Liver (tissue), 9 donors: ENCODE results near the gene TOMM5. TPM values are rescaled to one million over a fixed set of nuclear protein-coding genes. Genes with fewer than 3 reads are reported as not detected.

ENCODE experiments used
- DNase-seq: peaks from one replicate; pipeline ENCODE4 v3.0.0-alpha.2; 2017; ENCODE audit warnings: low spot score
- H3K27ac ChIP-seq, 2 donors: one replicate each; pipeline ENCODE4 v1.7.0; 2013; ENCODE audit warnings: inconsistent platforms in 2 of 2, low read length in 2 of 2, control low read depth in 1 of 2, low read depth in 1 of 2, mild to moderate bottlenecking in 1 of 2
- H3K27me3 ChIP-seq, 4 donors: one replicate each; pipeline versions ENCODE4 v1.6.1 to v1.7.0; 2013; ENCODE audit warnings: low read length in 3 of 4, inconsistent platforms in 1 of 4, mild to moderate bottlenecking in 1 of 4, moderate library complexity in 1 of 4; ENCODE audit not compliant: control insufficient read depth in 4 of 4, insufficient read depth in 4 of 4
- H3K36me3 ChIP-seq, 4 donors: one replicate each; pipeline versions ENCODE4 v1.6.1 to v1.7.0; 2013; ENCODE audit warnings: low read length in 3 of 4, mild to moderate bottlenecking in 3 of 4, low read depth in 1 of 4, moderate library complexity in 1 of 4; ENCODE audit not compliant: control insufficient read depth in 4 of 4, insufficient read depth in 3 of 4
- H3K4me1 ChIP-seq, 4 donors: one replicate each; pipeline versions ENCODE4 v1.6.1 to v1.7.0; 2013; ENCODE audit warnings: low read length in 3 of 4, mild to moderate bottlenecking in 3 of 4, moderate library complexity in 1 of 4; ENCODE audit not compliant: control insufficient read depth in 4 of 4, insufficient read depth in 4 of 4
- H3K4me3 ChIP-seq, 3 donors: one replicate each; pipeline versions ENCODE4 v1.6.1 to v1.7.0; 2013; ENCODE audit warnings: low read length in 3 of 3, control low read depth in 1 of 3, low read depth in 1 of 3, mild to moderate bottlenecking in 1 of 3
- H3K9ac ChIP-seq, 2 donors: one replicate each; pipeline ENCODE4 v1.7.0; 2013; ENCODE audit warnings: low read length in 2 of 2, mild to moderate bottlenecking in 2 of 2, moderate library complexity in 2 of 2, control low read depth in 1 of 2, low read depth in 1 of 2
- H3K9me3 ChIP-seq, 4 donors: one replicate each; pipeline versions ENCODE4 v1.6.1 to v1.7.0; 2013; ENCODE audit warnings: low read length in 3 of 4; ENCODE audit not compliant: control insufficient read depth in 4 of 4
- EGR1 ChIP-seq, 2 donors: IDR thresholded peaks; 2 replicates each; pipeline ENCODE4 v1.6.1; 2016 to 2018; ENCODE audit warnings: antibody characterized with exemption in 2 of 2, low read depth in 2 of 2
- FOXA1 ChIP-seq: IDR thresholded peaks from 2 replicates; pipeline ENCODE4 v1.6.1; 2016; ENCODE audit warnings: antibody characterized with exemption
- FOXA2 ChIP-seq: IDR thresholded peaks from 2 replicates; pipeline ENCODE4 v1.6.1; 2016; ENCODE audit warnings: antibody characterized with exemption
- GABPA ChIP-seq, 2 donors: IDR thresholded peaks in 1 of 2; conservative IDR thresholded peaks in 1 of 2; 2 replicates each; pipeline ENCODE4 v1.6.1; 2016; ENCODE audit warnings: antibody characterized with exemption in 2 of 2, mild to moderate bottlenecking in 1 of 2, moderate library complexity in 1 of 2
- HNF4A ChIP-seq, 2 donors: conservative IDR thresholded peaks; 2 replicates each; pipeline ENCODE4 v1.6.1; 2016; ENCODE audit warnings: antibody characterized with exemption in 2 of 2, mild to moderate bottlenecking in 2 of 2
- HNF4G ChIP-seq: IDR thresholded peaks from 2 replicates; pipeline ENCODE4 v1.6.1; 2016; ENCODE audit warnings: antibody characterized with exemption
- JUND ChIP-seq, 2 donors: IDR thresholded peaks; 2 replicates each; pipeline ENCODE4 v1.6.1; 2016; ENCODE audit warnings: antibody characterized with exemption in 2 of 2
- NR2F2 ChIP-seq: IDR thresholded peaks from 2 replicates; pipeline ENCODE4 v1.6.1; 2016; ENCODE audit warnings: antibody characterized with exemption
- RAD21 ChIP-seq, 2 donors: IDR thresholded peaks; 2 replicates each; pipeline ENCODE4 v1.6.1; 2016; ENCODE audit warnings: antibody characterized with exemption in 2 of 2, mild to moderate bottlenecking in 2 of 2
- RXRA ChIP-seq, 2 donors: IDR thresholded peaks; 2 replicates each; pipeline ENCODE4 v1.6.1; 2017 to 2018; ENCODE audit warnings: antibody characterized with exemption in 2 of 2, mild to moderate bottlenecking in 1 of 2
- SP1 ChIP-seq: IDR thresholded peaks from 2 replicates; pipeline ENCODE4 v1.6.1; 2018; ENCODE audit warnings: antibody characterized with exemption, mild to moderate bottlenecking
- TAF1 ChIP-seq: conservative IDR thresholded peaks from 2 replicates; pipeline ENCODE4 v1.6.1; 2016; ENCODE audit warnings: antibody characterized with exemption, mild to moderate bottlenecking
- YY1 ChIP-seq: IDR thresholded peaks from 2 replicates; pipeline ENCODE4 v1.6.1; 2016; ENCODE audit warnings: antibody characterized with exemption, mild to moderate bottlenecking
- WGBS: extraction: QIAGEN DNeasy Blood & Tissue Kit; methylation state at CpG from one replicate; pipeline ENCODE4 v1.1.7; 2013; 5-methylcytosine and 5-hydroxymethylcytosine counted together
- polyA plus RNA-seq, 2 donors: library from polyadenylated mRNA; stranded (reverse) in 1 of 2; unstranded in 1 of 2; fragments of 200-250 nt in 1 of 2; fragments of >200 nt in 1 of 2; fragmentation: Nextera tagmentation in 1 of 2; extraction: Ambion mirVana in 1 of 2; gene quantifications; one replicate each; pipeline versions ENCODE4 v1.2.1 to v1.2.3, GENCODE V29; 2013 to 2015
- total RNA-seq, 2 donors: library from RNA; depleted of rRNA; stranded (reverse); fragments of >200 nt; gene quantifications; one replicate each; pipeline ENCODE4 v1.2.3, GENCODE V29; 2014
- TF ChIP-seq, protein P1 (sequence below): IDR thresholded peaks from 2 replicates; pipeline ENCODE4 v1.6.1; 2016; ENCODE audit warnings: antibody characterized with exemption
- TF ChIP-seq, protein P2 (sequence below): IDR thresholded peaks from 2 replicates; pipeline ENCODE4 v1.6.1; 2016; ENCODE audit warnings: antibody characterized with exemption
- TF ChIP-seq, protein P3 (sequence below): fragments of 150-350 bp; IDR thresholded peaks from 2 replicates; pipeline ENCODE4 v1.5.1; 2017; ENCODE audit warnings: improper control_type of control experiment, low read depth, low read length; ENCODE audit not compliant: missing input control
- TF ChIP-seq, protein P4 (sequence below): IDR thresholded peaks from 2 replicates; pipeline ENCODE4 v1.6.1; 2016; ENCODE audit warnings: antibody characterized with exemption, mild to moderate bottlenecking
- TF ChIP-seq, protein P5 (sequence below): IDR thresholded peaks from 2 replicates; pipeline ENCODE4 v1.6.1; 2016; ENCODE audit warnings: antibody characterized with exemption
- donor health status: healthy.
- donor health status: healthy.
- donor health status: healthy.
- donor health status: healthy.
- donor health status: healthy.

The TOMM5 gene
- total RNA-seq = 10 to 100 TPM; 43.0 to 77.7 TPM
- 100 to 1,000 TPM in 1 of 2 donors, 10 to 100 TPM in 1; 66.1 to 107 TPM for polyA plus RNA-seq

DNA sequence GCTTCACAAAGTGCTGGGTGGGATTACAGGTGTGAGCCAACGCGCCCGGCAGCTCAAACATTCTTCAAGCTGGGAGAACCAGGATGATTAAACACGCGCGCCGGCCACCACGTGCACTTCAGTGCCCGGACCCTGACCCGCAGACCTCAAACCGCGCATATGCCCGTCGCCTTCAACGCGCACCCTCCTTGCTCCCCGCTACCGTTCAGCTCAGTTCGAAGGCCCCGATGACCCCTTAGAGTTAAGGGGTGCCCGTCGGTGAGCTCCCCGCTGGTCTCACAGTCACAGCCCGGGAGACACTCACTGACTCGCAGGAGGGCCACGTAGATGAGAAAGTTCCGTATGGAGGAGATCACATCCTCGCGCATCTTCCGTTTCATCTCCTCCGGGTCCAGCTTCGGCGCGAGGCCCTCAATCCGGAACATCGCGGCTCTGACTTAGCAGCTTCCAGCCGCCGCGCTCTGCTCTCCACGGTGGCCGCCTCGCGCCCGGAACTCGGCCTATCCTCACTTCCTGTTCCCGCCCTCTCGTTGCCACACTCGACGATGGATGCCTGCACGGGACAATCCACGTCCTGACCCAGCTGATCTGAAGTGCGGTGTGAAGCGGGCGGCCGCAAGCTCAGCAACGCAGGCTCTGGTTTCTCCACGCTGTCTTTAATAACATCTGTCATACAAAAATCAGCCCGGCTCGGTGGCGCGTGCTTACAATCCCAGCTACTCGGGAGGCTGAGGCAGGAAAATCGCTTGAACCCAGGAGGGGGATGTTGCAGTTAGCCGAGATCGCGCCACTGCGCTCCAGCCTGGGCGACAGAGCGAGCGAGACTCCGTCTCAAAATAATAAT lies at the start of gene TOMM5:
Gene TOMM5 (minus strand): TSS at position 490 of the 844 bp plus-strand sequence. CDS start 65 bp downstream, at position 425.
- under 1% methylated on average over 72 of the region's 72 CpGs for WGBS
- H3K9me3 ChIP-seq = no peaks in the 10 kb centered on the region
- TF ChIP-seq RAD21 (IDR thresholded peaks at IDR 0.05) (peak in 1 of 2 donors; percentile 31), FOXA1 (peak; percentile 22), RXRA (IDR thresholded peaks at IDR 0.05) (peak; percentile 66 to 76), TAF1 (peak; percentile 57), FOXA2 (peak; percentile 48), SP1 (peak; percentile 58), GABPA (IDR thresholded peaks at IDR 0.05 in 1 of 2, conservative IDR thresholded peaks at IDR 0.05 in 1 of 2) (peak; percentile 82 to 97), HNF4A (conservative IDR thresholded peaks at IDR 0.05) (peak in 1 of 2 donors; percentile 29), HNF4G (no peak), NR2F2 (peak; percentile 82), YY1 (peak; percentile 88), JUND (IDR thresholded peaks at IDR 0.05) (no peak), EGR1 (IDR thresholded peaks at IDR 0.05; ENCODE audit: low read depth in 2 of 2) (peak in 1 of 2 donors; percentile 83)
- TF ChIP-seq, protein P1, sequence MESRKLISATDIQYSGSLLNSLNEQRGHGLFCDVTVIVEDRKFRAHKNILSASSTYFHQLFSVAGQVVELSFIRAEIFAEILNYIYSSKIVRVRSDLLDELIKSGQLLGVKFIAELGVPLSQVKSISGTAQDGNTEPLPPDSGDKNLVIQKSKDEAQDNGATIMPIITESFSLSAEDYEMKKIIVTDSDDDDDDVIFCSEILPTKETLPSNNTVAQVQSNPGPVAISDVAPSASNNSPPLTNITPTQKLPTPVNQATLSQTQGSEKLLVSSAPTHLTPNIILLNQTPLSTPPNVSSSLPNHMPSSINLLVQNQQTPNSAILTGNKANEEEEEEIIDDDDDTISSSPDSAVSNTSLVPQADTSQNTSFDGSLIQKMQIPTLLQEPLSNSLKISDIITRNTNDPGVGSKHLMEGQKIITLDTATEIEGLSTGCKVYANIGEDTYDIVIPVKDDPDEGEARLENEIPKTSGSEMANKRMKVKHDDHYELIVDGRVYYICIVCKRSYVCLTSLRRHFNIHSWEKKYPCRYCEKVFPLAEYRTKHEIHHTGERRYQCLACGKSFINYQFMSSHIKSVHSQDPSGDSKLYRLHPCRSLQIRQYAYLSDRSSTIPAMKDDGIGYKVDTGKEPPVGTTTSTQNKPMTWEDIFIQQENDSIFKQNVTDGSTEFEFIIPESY = peak; percentile 95
- TF ChIP-seq, protein P2, sequence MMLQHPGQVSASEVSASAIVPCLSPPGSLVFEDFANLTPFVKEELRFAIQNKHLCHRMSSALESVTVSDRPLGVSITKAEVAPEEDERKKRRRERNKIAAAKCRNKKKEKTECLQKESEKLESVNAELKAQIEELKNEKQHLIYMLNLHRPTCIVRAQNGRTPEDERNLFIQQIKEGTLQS = no peak
- TF ChIP-seq, protein P3, sequence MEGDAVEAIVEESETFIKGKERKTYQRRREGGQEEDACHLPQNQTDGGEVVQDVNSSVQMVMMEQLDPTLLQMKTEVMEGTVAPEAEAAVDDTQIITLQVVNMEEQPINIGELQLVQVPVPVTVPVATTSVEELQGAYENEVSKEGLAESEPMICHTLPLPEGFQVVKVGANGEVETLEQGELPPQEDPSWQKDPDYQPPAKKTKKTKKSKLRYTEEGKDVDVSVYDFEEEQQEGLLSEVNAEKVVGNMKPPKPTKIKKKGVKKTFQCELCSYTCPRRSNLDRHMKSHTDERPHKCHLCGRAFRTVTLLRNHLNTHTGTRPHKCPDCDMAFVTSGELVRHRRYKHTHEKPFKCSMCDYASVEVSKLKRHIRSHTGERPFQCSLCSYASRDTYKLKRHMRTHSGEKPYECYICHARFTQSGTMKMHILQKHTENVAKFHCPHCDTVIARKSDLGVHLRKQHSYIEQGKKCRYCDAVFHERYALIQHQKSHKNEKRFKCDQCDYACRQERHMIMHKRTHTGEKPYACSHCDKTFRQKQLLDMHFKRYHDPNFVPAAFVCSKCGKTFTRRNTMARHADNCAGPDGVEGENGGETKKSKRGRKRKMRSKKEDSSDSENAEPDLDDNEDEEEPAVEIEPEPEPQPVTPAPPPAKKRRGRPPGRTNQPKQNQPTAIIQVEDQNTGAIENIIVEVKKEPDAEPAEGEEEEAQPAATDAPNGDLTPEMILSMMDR = no peak
- TF ChIP-seq, protein P4, sequence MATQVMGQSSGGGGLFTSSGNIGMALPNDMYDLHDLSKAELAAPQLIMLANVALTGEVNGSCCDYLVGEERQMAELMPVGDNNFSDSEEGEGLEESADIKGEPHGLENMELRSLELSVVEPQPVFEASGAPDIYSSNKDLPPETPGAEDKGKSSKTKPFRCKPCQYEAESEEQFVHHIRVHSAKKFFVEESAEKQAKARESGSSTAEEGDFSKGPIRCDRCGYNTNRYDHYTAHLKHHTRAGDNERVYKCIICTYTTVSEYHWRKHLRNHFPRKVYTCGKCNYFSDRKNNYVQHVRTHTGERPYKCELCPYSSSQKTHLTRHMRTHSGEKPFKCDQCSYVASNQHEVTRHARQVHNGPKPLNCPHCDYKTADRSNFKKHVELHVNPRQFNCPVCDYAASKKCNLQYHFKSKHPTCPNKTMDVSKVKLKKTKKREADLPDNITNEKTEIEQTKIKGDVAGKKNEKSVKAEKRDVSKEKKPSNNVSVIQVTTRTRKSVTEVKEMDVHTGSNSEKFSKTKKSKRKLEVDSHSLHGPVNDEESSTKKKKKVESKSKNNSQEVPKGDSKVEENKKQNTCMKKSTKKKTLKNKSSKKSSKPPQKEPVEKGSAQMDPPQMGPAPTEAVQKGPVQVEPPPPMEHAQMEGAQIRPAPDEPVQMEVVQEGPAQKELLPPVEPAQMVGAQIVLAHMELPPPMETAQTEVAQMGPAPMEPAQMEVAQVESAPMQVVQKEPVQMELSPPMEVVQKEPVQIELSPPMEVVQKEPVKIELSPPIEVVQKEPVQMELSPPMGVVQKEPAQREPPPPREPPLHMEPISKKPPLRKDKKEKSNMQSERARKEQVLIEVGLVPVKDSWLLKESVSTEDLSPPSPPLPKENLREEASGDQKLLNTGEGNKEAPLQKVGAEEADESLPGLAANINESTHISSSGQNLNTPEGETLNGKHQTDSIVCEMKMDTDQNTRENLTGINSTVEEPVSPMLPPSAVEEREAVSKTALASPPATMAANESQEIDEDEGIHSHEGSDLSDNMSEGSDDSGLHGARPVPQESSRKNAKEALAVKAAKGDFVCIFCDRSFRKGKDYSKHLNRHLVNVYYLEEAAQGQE = peak; percentile 54
- TF ChIP-seq, protein P5, sequence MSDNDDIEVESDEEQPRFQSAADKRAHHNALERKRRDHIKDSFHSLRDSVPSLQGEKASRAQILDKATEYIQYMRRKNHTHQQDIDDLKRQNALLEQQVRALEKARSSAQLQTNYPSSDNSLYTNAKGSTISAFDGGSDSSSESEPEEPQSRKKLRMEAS = peak; percentile 96
- peaks cover 0 to 13% (median 9%) of the 10 kb centered on the region in 4 donors for H3K36me3 ChIP-seq
- peak within 1 kb of the TSS; percentile 85 to 92 for H3K9ac ChIP-seq
- H3K4me3 ChIP-seq = peak within 1 kb of the TSS; percentile 81 to 100 (median 96)
- peaks cover 0 to 2% (median 0%) of the 10 kb centered on the region in 4 donors for H3K27me3 ChIP-seq
- peak within 1 kb of the TSS; percentile 85 to 94 for H3K27ac ChIP-seq
- peak; percentile 89 for DNase-seq
- peaks cover 4 to 29% (median 26%) of the 10 kb centered on the region in 4 donors for H3K4me1 ChIP-seq
